HCT116 (cell line): ENCODE measurements around the gene DHRS2. TPM values are rescaled to one million over a fixed set of nuclear protein-coding genes. Genes with fewer than 3 reads are reported as not detected.

Source experiments
- ATAC-seq: fragments of 200-7000 bp; cut with Tn5 transposase; 2 replicates; pipeline ENCODE4 v1.9.1; 2020; ENCODE audit warnings: mild to moderate bottlenecking, moderate library complexity
- BruUV-seq: library from RNA; stranded (reverse); fragments of 400-500 nt; replicated peaks from 2 replicates; lab custom pipeline; 2021; lab: Mats Ljungman, UMichigan
- CTCF ChIA-PET: fragments of 300-600 bp; sonication (Branson Sonifier 250); formaldehyde crosslinking; loops from one replicate; lab custom pipeline; 2021; ENCODE audit warnings: antibody characterized with exemption; lab: Charles Lee
- POLR2A ChIA-PET: fragments of 300-600, 350-600 bp; sonication (Branson Sonifier 250); formaldehyde crosslinking; loops from one replicate; lab custom pipeline; 2021; ENCODE audit warnings: antibody characterized with exemption; lab: Charles Lee
- RAD21 ChIA-PET, 2 experiments: fragments of 300-600 bp; sonication (Branson Sonifier 250); formaldehyde crosslinking; loops; one replicate each; lab custom pipeline; 2023; ENCODE audit warnings: low total read pairs in 2 of 2; ENCODE audit not compliant: uncharacterized antibody in 2 of 2, unreplicated experiment in 2 of 2, low non-redundant PET in 1 of 2; lab: Charles Lee
- DNase-seq: peaks from one replicate; pipeline ENCODE4 v3.0.0-alpha.2; 2010; ENCODE audit warnings: low read depth, low spot score
- H2AFZ ChIP-seq: fragments of 200-600 bp; shearing (Covaris generic), sonication (generic); 2 replicates; pipeline ENCODE4 v1.6.1; 2017; ENCODE audit warnings: low read depth, mixed run types, mixed read lengths, antibody characterized with exemption, low read length; ENCODE audit not compliant: poor library complexity, severe bottlenecking
- H3K27ac ChIP-seq: 2 replicates; pipeline ENCODE4 v1.5.1; 2012; ENCODE audit warnings: low read depth, low read length
- H3K27me3 ChIP-seq: fragments of 200-600 bp; sonication (generic); 2 replicates; pipeline ENCODE4 v1.6.1; 2016; ENCODE audit warnings: mixed run types, low read length, mixed read lengths; ENCODE audit not compliant: insufficient read depth
- H3K36me3 ChIP-seq, 2 experiments: fragments of 200-500 bp in 1 of 2; fragments of 200-600 bp in 1 of 2; sonication (Bioruptor generic) in 1 of 2; sonication (generic) in 1 of 2; 2 replicates each; pipeline versions ENCODE4 v1.5.1 to v1.6.1; 2014 to 2016; ENCODE audit warnings: low read length in 2 of 2, inconsistent platforms in 1 of 2, mixed read lengths in 1 of 2, mixed run types in 1 of 2; ENCODE audit not compliant: insufficient read depth in 2 of 2, control insufficient read depth in 1 of 2
- H3K4me1 ChIP-seq, 2 experiments: fragments of 200-600 bp in 1 of 2; sonication (generic) in 1 of 2; 2 replicates each; pipeline versions ENCODE4 v1.5.1 to v1.6.1; 2012 to 2017; ENCODE audit warnings: low read length in 2 of 2, inconsistent platforms in 1 of 2, mild to moderate bottlenecking in 1 of 2, mixed read lengths in 1 of 2, mixed run types in 1 of 2, moderate library complexity in 1 of 2; ENCODE audit not compliant: insufficient read depth in 2 of 2, control insufficient read depth in 1 of 2
- H3K4me2 ChIP-seq: fragments of 200-600 bp; sonication (generic); 2 replicates; pipeline ENCODE4 v1.6.1; 2017; ENCODE audit warnings: mixed run types, low read length, mixed read lengths
- H3K4me3 ChIP-seq, 2 experiments: fragments of 200-600 bp in 1 of 2; sonication (generic) in 1 of 2; replicated peaks in 1 of 2; 2 replicates each; pipeline ENCODE4 v1.5.1; 2011 to 2016; ENCODE audit warnings: low read length in 2 of 2, control low read depth in 1 of 2, low read depth in 1 of 2, mild to moderate bottlenecking in 1 of 2, mixed read lengths in 1 of 2, mixed run types in 1 of 2
- H3K79me2 ChIP-seq: fragments of 200-600 bp; sonication (generic); 2 replicates; pipeline ENCODE4 v1.6.1; 2017; ENCODE audit warnings: mild to moderate bottlenecking, mixed run types, low read length, moderate library complexity, mixed read lengths; ENCODE audit not compliant: insufficient read depth
- H3K9ac ChIP-seq: fragments of 200-600 bp; sonication (generic); 2 replicates; pipeline ENCODE4 v1.6.1; 2016; ENCODE audit warnings: low read length, mixed read lengths
- H3K9me2 ChIP-seq: fragments of 200-600 bp; sonication (generic), shearing (Covaris generic); 2 replicates; pipeline ENCODE4 v1.6.1; 2017; ENCODE audit warnings: mixed run types, mild to moderate bottlenecking, moderate library complexity; ENCODE audit not compliant: insufficient read depth
- H3K9me3 ChIP-seq, 2 experiments: fragments of 200-500 bp in 1 of 2; fragments of 200-600 bp in 1 of 2; sonication (Bioruptor generic) in 1 of 2; sonication (generic) in 1 of 2; 2 replicates each; pipeline ENCODE4 v1.6.1; 2014 to 2017; ENCODE audit warnings: low read length in 2 of 2, mixed read lengths in 2 of 2, inconsistent platforms in 1 of 2, low read depth in 1 of 2, mild to moderate bottlenecking in 1 of 2, mixed run types in 1 of 2, moderate library complexity in 1 of 2; ENCODE audit not compliant: control insufficient read depth in 1 of 2, insufficient read depth in 1 of 2
- H4K20me1 ChIP-seq: fragments of 200-600 bp; sonication (generic), shearing (Covaris generic); 2 replicates; pipeline ENCODE4 v1.6.1; 2017; ENCODE audit warnings: mixed run types, mild to moderate bottlenecking, moderate library complexity; ENCODE audit not compliant: insufficient read depth
- CBX3 ChIP-seq: IDR thresholded peaks from 2 replicates; pipeline ENCODE4 v1.6.1; 2012; ENCODE audit warnings: low read depth
- CEBPB ChIP-seq: IDR thresholded peaks from 2 replicates; pipeline ENCODE4 v1.6.1; 2012; ENCODE audit warnings: low read depth
- EZH2 ChIP-seq: fragments of 200-600 bp; sonication (generic); IDR thresholded peaks from 2 replicates; pipeline ENCODE4 v1.6.1; 2017; ENCODE audit warnings: antibody characterized with exemption, mixed run types
- JUND ChIP-seq: IDR thresholded peaks from 2 replicates; pipeline ENCODE4 v1.6.1; 2012
- POLR2A ChIP-seq: IDR thresholded peaks from 2 replicates; pipeline ENCODE4 v1.7.0; 2011; ENCODE audit warnings: borderline replicate concordance; ENCODE audit not compliant: insufficient read depth, insufficient read length; ENCODE audit errors: extremely low read depth
- POLR2AphosphoS5 ChIP-seq: IDR thresholded peaks from 2 replicates; pipeline ENCODE4 v1.6.1; 2011; ENCODE audit warnings: mild to moderate bottlenecking, low read depth, low read length, moderate library complexity
- RAD21 ChIP-seq: IDR thresholded peaks from 2 replicates; pipeline ENCODE4 v1.6.1; 2012; ENCODE audit warnings: low read depth, mild to moderate bottlenecking
- REST ChIP-seq: IDR thresholded peaks from 2 replicates; pipeline ENCODE4 v1.6.1; 2012; ENCODE audit warnings: low read depth
- SP1 ChIP-seq: IDR thresholded peaks from 2 replicates; pipeline ENCODE4 v1.6.1; 2012; ENCODE audit warnings: low read depth
- TCF7L2 ChIP-seq: IDR thresholded peaks from 2 replicates; pipeline ENCODE4 v1.7.0; 2011; ENCODE audit warnings: borderline replicate concordance, inconsistent platforms; ENCODE audit not compliant: insufficient read depth, insufficient read length; ENCODE audit errors: extremely low read depth
- ZFX ChIP-seq: fragments of 450-650 bp; IDR thresholded peaks from 2 replicates; pipeline ENCODE4 v1.6.1; 2017
- ZNF274 ChIP-seq: fragments of 200-500 bp; sonication (Bioruptor generic); IDR thresholded peaks from 2 replicates; pipeline ENCODE4 v1.6.1; 2014; ENCODE audit warnings: mild to moderate bottlenecking, low read depth, low read length, inconsistent platforms
- intact Hi-C: fragments of 100-400 bp; cut with micrococcal nuclease; formaldehyde crosslinking; loops from 2 replicates; pipeline ENCODE4 v1.10.0; 2022
- total RNA-seq: library from RNA; stranded (reverse); gene quantifications from one replicate; pipeline ENCODE4 v1.2.1, GENCODE V29; 2021; ENCODE audit not compliant: unreplicated experiment
- TF ChIP-seq, protein P1 (sequence below): IDR thresholded peaks from 2 replicates; pipeline ENCODE4 v1.6.1; 2011; ENCODE audit warnings: mild to moderate bottlenecking, low read length, moderate library complexity; ENCODE audit not compliant: insufficient replicate concordance; ENCODE audit errors: extremely low read depth
- TF ChIP-seq, protein P2 (sequence below): IDR thresholded peaks from 2 replicates; pipeline ENCODE4 v1.6.1; 2012

The DHRS2 gene
- total RNA-seq, 1 experiment from 2014 or later = 10.0 TPM

DNA sequence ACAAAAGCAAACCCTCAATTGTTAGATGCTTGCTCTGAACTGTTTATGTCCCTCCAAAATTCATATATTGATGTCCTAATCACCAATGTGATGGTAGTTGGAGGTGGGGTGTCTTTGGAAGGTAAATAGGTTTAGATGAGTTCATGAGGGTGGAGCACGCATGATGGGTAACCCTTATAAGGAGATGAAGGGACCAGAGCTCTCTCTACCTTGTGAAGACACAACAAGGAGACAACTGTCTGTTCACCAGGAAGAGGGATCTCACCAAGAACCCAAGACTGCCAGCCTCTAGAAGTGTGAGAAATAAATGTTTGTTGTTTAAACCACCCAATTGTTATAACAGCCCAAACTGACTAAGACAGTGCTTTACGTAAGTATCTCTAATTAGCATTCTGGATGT is 27.0 kb downstream of the DHRS2 start:
- H3K9me2 ChIP-seq = no peaks in the 10 kb centered on the region
- H3K4me1 ChIP-seq = no peaks in the 10 kb centered on the region
- H3K27ac ChIP-seq = no peak overlapping the region
- no peak for TF ChIP-seq JUND
- no peak for TF ChIP-seq CEBPB
- TF ChIP-seq SP1 = no peak
- no peak for TF ChIP-seq EZH2
- TF ChIP-seq TCF7L2 = no peak
- TF ChIP-seq, protein P1, sequence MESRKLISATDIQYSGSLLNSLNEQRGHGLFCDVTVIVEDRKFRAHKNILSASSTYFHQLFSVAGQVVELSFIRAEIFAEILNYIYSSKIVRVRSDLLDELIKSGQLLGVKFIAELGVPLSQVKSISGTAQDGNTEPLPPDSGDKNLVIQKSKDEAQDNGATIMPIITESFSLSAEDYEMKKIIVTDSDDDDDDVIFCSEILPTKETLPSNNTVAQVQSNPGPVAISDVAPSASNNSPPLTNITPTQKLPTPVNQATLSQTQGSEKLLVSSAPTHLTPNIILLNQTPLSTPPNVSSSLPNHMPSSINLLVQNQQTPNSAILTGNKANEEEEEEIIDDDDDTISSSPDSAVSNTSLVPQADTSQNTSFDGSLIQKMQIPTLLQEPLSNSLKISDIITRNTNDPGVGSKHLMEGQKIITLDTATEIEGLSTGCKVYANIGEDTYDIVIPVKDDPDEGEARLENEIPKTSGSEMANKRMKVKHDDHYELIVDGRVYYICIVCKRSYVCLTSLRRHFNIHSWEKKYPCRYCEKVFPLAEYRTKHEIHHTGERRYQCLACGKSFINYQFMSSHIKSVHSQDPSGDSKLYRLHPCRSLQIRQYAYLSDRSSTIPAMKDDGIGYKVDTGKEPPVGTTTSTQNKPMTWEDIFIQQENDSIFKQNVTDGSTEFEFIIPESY = no peak
- TF ChIP-seq REST = no peak
- no peak for TF ChIP-seq POLR2AphosphoS5
- TF ChIP-seq CBX3 = no peak
- no peak for TF ChIP-seq RAD21
- TF ChIP-seq ZNF274 = no peak
- TF ChIP-seq, protein P2, sequence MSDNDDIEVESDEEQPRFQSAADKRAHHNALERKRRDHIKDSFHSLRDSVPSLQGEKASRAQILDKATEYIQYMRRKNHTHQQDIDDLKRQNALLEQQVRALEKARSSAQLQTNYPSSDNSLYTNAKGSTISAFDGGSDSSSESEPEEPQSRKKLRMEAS = no peak
- TF ChIP-seq POLR2A = no peak
- no peak for TF ChIP-seq ZFX
- intact Hi-C loops = no loop called here
- H3K4me3 ChIP-seq = no peak overlapping the region
- H4K20me1 ChIP-seq = no peaks in the 10 kb centered on the region
- BruUV-seq = no TSS peak
- ChIA-PET RAD21 (no interaction called here), CTCF (no interaction called here), POLR2A (no interaction called here)
- H3K79me2 ChIP-seq = no peaks in the 10 kb centered on the region
- H3K27me3 ChIP-seq = peaks cover 9% of the 10 kb centered on the region; the same call in 1 of the 2 replicates
- DNase-seq (no peak), ATAC-seq (no peak)
- H3K9ac ChIP-seq = no peak overlapping the region
- H3K36me3 ChIP-seq = no peaks in the 10 kb centered on the region
- no peaks in the 10 kb centered on the region for H3K9me3 ChIP-seq
- H3K4me2 ChIP-seq = no peak overlapping the region
- no peak overlapping the region for H2AFZ ChIP-seq
